HG03175 (cell line): Measurements from ENCODE around the gene NMRK1.
A peak's percentile ranks its signal among the peaks of the same experiment; 100 is the strongest.

ENCODE experiments used
- ATAC-seq: cut with Tn5 transposase; IDR thresholded peaks from one replicate; pipeline ENCODE4 v1.9.1; 2021; ENCODE audit warnings: mild to moderate bottlenecking, moderate library complexity; ENCODE audit not compliant: unreplicated experiment

The NMRK1 gene

DNA sequence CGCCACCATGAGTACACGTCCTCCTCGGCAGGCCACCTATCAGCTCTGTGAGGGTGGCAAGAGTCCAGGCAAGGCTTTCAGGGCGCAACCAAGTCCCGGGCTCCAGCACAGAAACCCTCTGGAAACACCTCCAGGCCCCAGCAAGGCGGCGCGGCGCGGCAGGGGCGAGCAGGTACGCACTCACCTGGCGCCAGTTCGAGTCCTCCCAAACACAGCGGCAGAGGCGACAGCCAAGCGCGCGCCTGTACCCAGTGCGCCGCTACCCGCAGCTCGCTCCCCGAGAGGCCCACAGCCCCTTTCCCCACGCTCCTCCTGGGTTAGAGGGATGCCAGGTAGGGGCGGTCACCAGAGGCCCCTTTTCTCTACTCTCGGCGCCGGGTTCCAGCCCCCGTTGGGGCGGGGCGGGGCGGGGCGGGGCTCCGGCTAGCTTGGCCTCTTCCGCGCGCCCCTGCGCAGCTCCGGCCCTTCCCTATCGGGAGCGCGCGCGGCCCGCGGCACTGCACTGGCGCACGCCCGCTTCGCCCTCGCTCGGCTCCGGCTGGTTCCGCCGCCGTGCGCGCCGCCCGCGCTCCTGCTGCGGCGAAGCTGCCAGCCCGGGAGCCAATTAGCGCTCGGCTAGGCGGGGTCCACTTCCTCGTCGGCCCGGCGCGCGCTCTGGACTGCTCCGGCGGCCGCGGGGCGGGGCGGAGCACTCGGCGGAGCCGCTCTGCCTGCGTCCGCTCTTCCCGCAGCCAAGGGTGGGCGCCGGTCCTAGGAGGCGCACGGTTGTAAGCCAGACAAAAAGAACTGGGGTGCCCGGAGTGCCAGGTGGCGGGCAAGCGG, at the start of gene NMRK1, which contains the start of gene OSTF1:
TSS of gene NMRK1 (minus strand) at position 332 of the 822 bp plus-strand sequence. CDS start 5,040 bp downstream, outside the sequence.
TSS of gene OSTF1 (plus strand) at position 691 of the 822 bp plus-strand sequence. CDS start 179 bp downstream, outside the sequence.
- peak; percentile 85 for ATAC-seq

GRCh38 chr9:75134495-75134894, 46.5 kb upstream of the NMRK1 start:
- no peak for ATAC-seq

DNA sequence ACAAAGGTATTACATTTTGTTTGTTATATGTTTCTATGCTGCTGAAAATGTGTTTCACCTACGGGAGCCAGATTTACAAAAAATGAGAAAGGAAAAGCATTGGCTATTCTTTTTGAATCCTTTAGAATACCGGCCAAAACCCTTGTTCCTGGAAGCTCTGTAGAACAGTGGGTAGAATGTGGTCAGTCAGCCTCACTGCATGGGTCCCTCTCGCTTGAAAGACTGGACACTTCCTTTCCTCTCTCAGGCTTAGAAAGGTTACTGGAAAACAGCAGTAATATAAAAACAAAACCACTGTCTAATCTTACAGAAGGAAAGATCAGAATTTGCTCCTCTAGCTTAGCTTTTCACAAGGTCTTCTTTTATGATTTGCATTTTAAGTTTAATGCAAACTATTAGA, 45.4 kb upstream of the NMRK1 start:
- no peak for ATAC-seq

GRCh38 chr9:75132244-75132643, 44.3 kb upstream of the NMRK1 start:
- no peak for ATAC-seq

GRCh38 chr9:75131700-75132099, 43.7 kb upstream of the NMRK1 start:
- no peak for ATAC-seq

- no peak for ATAC-seq
Measured at GRCh38 chr9:75130621-75131230, 42.8 kb upstream of the NMRK1 start.

- no peak for ATAC-seq
Measured at GRCh38 chr9:75130172-75130571, 42.2 kb upstream of the NMRK1 start.

DNA sequence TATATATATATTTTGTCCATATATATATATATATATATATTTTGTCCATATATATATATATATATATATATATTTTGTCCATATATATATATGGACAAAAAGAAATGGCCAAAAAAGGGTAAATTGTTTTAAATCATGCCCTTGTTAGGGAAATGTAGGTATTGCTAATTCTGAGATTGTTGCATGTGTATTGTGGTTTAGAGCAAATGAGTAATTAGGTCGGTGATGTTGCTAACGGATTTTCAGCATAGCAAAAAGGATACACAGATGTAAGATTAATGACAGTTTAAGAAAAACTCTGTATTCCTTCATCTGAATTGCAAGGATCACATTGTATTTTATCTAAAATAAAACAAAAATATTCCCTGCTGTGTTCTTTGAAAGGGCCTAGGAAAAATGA, 40.6 kb upstream of the NMRK1 start:
- no peak for ATAC-seq

DNA sequence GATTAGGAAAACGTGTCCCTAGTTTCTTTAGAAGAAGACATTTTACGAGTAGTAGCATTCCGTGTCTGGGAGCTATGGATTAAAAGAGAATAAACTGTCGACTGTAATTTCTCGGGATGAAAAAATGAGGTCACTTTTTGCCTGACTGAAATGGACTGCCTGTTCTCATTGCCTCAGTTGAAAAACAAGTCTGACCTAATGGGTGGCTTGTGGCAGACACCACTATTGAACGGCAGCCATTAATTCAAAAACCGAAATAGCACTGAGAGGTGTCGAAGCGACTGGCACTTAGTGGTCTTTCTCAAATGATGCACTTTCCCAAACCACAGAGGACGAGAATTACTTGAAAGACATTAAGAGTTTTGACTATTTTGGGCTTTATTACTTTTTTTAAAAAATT, 35.7 kb upstream of the NMRK1 start:
- no peak for ATAC-seq

GRCh38 chr9:75121914-75122558, 34.1 kb upstream of the NMRK1 start:
- ATAC-seq = no peak

DNA sequence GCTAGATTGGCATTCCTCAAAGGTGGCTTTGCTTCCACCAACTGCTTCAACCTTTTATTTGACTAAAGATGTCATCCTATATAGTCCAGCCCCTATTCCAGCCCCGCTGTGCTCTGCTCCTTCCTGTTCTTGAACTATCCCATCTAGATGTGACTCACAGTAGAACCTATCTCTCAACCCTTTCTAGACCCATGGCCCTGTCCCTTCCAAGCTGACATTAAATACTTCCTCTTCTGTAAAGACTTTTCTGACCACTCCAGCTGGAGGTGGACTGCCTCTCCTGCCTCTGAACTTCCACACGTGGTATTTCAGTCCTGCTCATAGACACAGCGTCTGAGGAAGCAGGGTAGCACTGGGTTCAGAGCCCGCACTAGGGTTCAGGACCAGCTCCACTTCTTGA, 32.7 kb upstream of the NMRK1 start:
- no peak for ATAC-seq

GRCh38 chr9:75117564-75117963, 29.6 kb upstream of the NMRK1 start:
- no peak for ATAC-seq

DNA sequence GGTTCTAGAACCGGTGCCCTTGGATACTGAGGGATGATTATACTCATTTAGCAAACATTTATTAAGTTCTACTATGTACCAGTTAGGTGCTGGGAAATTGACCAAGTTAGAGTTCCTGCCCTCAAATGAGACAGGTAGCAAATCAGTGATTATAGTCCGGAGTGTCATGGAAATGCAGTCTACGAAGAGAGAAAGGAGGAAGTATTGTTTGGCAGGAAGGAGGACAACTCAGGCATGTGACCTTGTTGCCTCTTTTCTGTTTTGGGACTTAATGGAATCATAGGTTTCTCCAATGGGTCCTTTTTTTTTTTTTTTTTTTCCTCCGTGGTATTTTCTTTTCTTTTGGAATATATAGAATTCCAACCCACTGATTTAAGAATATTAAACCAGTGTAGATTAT, 28.4 kb upstream of the NMRK1 start:
- no peak for ATAC-seq

DNA sequence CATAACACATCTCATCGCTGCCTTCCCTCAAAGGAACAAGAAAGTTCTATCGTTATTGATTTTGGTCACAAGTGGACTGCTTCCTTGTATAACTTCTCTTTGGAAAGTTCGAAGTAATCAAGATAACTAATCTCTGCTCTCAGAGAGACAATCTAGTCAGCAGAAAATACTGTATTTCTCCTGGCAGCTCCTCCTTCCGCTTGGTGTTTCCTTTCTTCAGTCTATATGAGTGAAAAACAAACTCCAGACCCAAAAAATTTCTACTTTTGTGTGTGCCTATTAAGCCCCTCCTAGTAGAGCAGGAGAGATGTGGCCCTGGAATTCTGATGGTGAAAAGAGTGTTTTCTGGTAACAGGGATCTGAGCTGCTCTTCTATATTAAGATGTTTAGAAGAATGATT, 24.8 kb upstream of the NMRK1 start:
- ATAC-seq = no peak

- no peak for ATAC-seq
Measured at GRCh38 chr9:75111019-75111622, 23.2 kb upstream of the NMRK1 start.

DNA sequence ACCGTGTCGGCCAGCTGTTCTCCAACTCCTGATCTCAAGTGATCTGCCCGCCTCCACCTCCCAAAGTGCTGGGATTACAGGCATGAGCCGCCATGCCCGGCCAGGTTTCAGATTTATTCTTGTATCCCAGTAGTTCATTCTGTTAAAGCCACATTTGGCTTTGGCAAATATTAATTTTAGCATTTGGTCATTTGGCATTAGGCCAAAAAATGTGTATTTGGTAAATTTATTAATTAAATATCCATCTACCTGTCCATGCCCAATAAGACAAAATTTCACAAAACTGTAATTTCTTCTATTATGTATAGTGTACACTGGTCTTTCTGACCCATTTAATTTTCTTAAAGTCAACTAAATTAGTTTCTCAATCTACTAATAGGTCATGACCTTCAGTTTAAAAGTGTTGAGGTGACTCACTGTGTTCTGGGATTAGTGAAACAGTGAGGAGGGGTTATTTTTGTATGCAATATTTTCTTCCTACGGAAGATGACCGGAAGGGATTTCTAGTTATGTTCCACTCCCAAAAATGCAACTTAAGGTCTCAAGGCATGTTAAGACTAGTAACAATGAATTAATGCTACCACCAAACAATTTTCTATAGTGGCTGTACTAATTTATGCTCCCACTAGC, 21.4 kb upstream of the NMRK1 start:
- no peak for ATAC-seq

- ATAC-seq = no peak
Measured at GRCh38 chr9:75108571-75108970, 20.6 kb upstream of the NMRK1 start.

- no peak for ATAC-seq
Measured at GRCh38 chr9:75106857-75107256, 18.9 kb upstream of the NMRK1 start.

DNA sequence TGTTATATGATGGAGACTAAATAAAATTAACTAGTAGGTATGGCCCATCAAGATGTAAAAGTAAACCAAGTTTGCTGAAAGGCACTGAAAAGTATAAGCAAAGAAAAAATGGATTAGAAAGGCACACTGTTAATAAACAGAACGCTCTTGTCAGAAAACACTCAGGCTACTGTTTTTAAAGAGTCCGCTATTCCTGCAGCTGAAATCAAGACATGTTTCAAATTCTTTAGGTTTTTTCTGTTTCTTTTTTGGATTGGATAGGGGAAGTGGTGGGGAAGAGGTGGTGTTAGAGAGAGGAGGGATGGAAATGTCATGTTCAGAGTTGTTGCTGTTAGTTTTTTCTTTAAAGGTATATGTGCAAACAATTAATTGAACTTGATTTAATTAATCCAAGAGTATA, 17.9 kb upstream of the NMRK1 start:
- no peak for ATAC-seq

DNA sequence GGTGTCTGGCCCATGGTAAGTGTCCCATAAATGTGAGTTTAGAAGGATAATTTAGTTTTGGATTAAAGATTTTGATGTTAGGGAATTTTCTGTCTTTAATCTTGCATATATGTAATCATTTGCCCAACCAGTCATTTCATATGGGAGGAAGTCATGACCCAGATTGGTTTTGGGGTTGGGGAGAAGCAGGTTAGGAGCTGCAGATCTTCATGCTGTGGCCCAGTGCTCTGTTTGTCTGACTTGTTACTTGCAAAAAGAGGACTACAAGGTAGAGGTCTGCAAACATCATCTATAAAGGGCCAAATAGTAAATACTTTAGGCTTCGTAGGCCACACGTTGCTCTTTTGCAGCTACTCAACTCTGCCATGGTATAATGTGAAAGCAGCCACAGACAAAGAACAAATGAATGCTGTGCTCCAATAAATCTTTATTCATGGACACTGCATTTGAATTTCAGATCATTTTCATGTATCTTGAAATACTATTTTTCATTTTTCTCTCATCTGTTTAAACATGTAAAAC, 17.1 kb upstream of the NMRK1 start:
- ATAC-seq = no peak

DNA sequence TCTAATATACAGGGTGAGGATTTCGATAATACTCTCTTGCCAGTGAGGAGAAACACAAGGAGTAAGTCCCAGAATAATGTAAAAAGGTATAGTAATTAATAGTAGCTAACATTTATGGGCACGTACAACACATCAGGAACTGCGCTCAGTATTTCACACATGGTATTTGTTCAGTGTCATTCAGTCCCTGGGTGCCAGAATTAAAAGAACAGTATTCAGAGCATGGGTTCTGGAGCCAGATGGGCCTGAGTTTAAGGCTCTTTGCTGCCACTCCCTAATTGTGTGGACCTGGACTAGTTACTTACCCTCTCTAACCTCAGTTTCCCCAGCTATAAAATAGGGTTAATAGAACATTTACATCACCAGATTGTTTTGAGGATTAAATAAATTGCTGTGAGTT, 16.7 kb upstream of the NMRK1 start:
- no peak for ATAC-seq
